Measurements from ENCODE around the gene ZNF75A.

DNA sequence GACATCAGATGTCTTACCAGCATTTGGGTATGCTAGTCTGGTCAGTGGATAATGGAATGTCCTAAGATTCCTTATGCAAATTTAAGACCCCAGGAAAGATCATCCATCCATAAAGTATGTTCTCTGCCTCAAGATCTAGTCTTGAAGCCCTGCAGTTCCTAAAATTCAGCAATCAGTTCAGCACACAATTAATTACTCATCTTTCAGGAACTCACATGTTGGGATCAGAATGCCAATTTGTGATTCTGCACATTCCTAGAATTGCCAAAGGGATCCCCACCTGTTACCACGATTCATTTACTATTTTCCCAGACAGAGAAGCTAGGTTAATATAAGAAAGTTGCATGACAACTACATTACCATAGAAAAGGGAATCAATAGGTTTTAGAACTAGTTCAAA, 53.6 kb downstream of the ZNF75A start:
- TF ChIP-seq, protein P1, sequence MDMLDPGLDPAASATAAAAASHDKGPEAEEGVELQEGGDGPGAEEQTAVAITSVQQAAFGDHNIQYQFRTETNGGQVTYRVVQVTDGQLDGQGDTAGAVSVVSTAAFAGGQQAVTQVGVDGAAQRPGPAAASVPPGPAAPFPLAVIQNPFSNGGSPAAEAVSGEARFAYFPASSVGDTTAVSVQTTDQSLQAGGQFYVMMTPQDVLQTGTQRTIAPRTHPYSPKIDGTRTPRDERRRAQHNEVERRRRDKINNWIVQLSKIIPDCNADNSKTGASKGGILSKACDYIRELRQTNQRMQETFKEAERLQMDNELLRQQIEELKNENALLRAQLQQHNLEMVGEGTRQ (IDR thresholded peaks at IDR 0.05; ENCODE audit: low read depth, low read length), result no peak
- TF ChIP-seq SMC3 (IDR thresholded peaks at IDR 0.05; ENCODE audit: low read depth, low read length), result no peak
- no peak for TF ChIP-seq POLR2A (IDR thresholded peaks at IDR 0.05; ENCODE audit: low read depth, low read length)
- no peak for TF ChIP-seq CTCF (conservative IDR thresholded peaks at IDR 0.05; ENCODE audit: low read depth, low read length)
- no peak for TF ChIP-seq CEBPB (IDR thresholded peaks at IDR 0.05; ENCODE audit: low read depth, low read length)
- no peak for TF ChIP-seq MAFK (IDR thresholded peaks at IDR 0.05; ENCODE audit: low read depth, low read length)
- TF ChIP-seq RFX5 (IDR thresholded peaks at IDR 0.05; ENCODE audit: low read depth, low read length), result no peak
- TF ChIP-seq CHD1 (IDR thresholded peaks at IDR 0.05; ENCODE audit: low read depth, low read length), result no peak
- no peak for TF ChIP-seq MXI1 (IDR thresholded peaks at IDR 0.05; ENCODE audit: borderline replicate concordance, low read depth, low read length)

All from IMR-90 (cell line).